Measurements from ENCODE around the gene RASD1. TPM values are rescaled to one million over a fixed set of nuclear protein-coding genes. Genes with fewer than 3 reads are reported as not detected.

The RASD1 gene
- total and polyA plus RNA-seq, 2 experiments from 2014 or later = 3.6 to 3.7 TPM

- H3K4me1 Mint-ChIP-seq = peaks cover 28% of the 10 kb centered on the region
- TF ChIP-seq ZNF114 (CRISPR knock-in tag; IDR thresholded peaks at IDR 0.05) = no peak
- no peak for TF ChIP-seq NANOG (IDR thresholded peaks at IDR 0.05; ENCODE audit: borderline replicate concordance)
- TF ChIP-seq EZH2phosphoT487 (IDR thresholded peaks at IDR 0.05; ENCODE audit: unreplicated experiment) = no peak
- no peak for TF ChIP-seq JUNB (IDR thresholded peaks at IDR 0.05; ENCODE audit: unreplicated experiment)
- TF ChIP-seq CTCF (conservative IDR thresholded peaks at IDR 0.05; ENCODE audit: low read depth in 2 of 2) = no peak
- no peak for TF ChIP-seq ZNF462 (CRISPR knock-in tag; IDR thresholded peaks at IDR 0.05)
- no peak for TF ChIP-seq POLR2AphosphoS5 (IDR thresholded peaks at IDR 0.05; ENCODE audit: low read depth)
- no peak for TF ChIP-seq CREB1 (CRISPR knock-in tag; IDR thresholded peaks at IDR 0.05; ENCODE audit: low read depth)
- TF ChIP-seq STAT1 (IDR thresholded peaks at IDR 0.05; ENCODE audit: unreplicated experiment) = no peak
- TF ChIP-seq ETS1 (IDR thresholded peaks at IDR 0.05) = no peak
- no peak for TF ChIP-seq EZH2 (IDR thresholded peaks at IDR 0.05; ENCODE audit: low read depth, unreplicated experiment)
- no peak for TF ChIP-seq ZNF331 (CRISPR knock-in tag; IDR thresholded peaks at IDR 0.05; ENCODE audit: low read depth)
- no peak for TF ChIP-seq REST (IDR thresholded peaks at IDR 0.05; ENCODE audit: unreplicated experiment)
- H3K27me3 Mint-ChIP-seq (ENCODE audit: insufficient read depth, low read depth, poor library complexity) = peaks cover 12% of the 10 kb centered on the region
Measured at GRCh38 chr17:17516941-17517720, 20.9 kb upstream of the RASD1 start.

More at GRCh38 chr17:17516941-17517720, 20.9 kb upstream of the RASD1 start:
- H3K79me2 ChIP-seq (replicated peaks; ENCODE audit: insufficient read depth) = no peaks in the 10 kb centered on the region
- DNase-seq (ENCODE audit: low spot score) = no peak
- H3K36me3 ChIP-seq (ENCODE audit: insufficient read depth) = no peaks in the 10 kb centered on the region
- H3K4me3 ChIP-seq = no peak overlapping the region
- no peak for ATAC-seq
- no peaks in the 10 kb centered on the region for H3K27me3 ChIP-seq (ENCODE audit: insufficient read depth)
- Mint-ChIP-seq H3K4me3 (no peak overlapping the region), H3K36me3 (ENCODE audit: low read depth) (no peaks in the 10 kb centered on the region; the same call in 2 of the 3 replicates), H3K9me3 (no peaks in the 10 kb centered on the region), H3K27ac (no peak overlapping the region)
- no peak overlapping the region for H3K4me2 ChIP-seq
- no peak overlapping the region for H2AFZ ChIP-seq
- 0 out of 2 replicates have a peak, but pooled peaks cover 3% of the 10 kb centered on the region for H3F3A ChIP-seq (replicated peaks; ENCODE audit: low read depth)
- no peak overlapping the region for H3K27ac ChIP-seq (ENCODE audit: low read depth)
- H3K9me2 ChIP-seq (ENCODE audit: insufficient read depth) = no peaks in the 10 kb centered on the region
- peaks cover 8% of the 10 kb centered on the region; the same call in 1 of the 2 replicates for H3K4me1 ChIP-seq (ENCODE audit: insufficient read depth)
- no peaks in the 10 kb centered on the region for H4K20me1 ChIP-seq (replicated peaks; ENCODE audit: insufficient read depth)
